H1 (cell line): ENCODE results near the gene EIF4EBP3. TPM values are rescaled to one million over a fixed set of nuclear protein-coding genes. Genes with fewer than 3 reads are reported as not detected.

Experiments
- CTCF ChIA-PET: fragments of 300-600 bp; sonication (Branson Sonifier 250); formaldehyde crosslinking; loops from one replicate; lab custom pipeline; 2021; ENCODE audit not compliant: partially characterized antibody; lab: Charles Lee
- POLR2A ChIA-PET: fragments of 300-600 bp; sonication (Branson Sonifier 250); formaldehyde crosslinking; loops from one replicate; lab custom pipeline; 2021; ENCODE audit warnings: inconsistent platforms; ENCODE audit not compliant: partially characterized antibody; lab: Charles Lee
- DNase-seq, 2 experiments: peaks; one replicate each; pipeline versions ENCODE4 v3.0.0 to v3.0.0-alpha.2; 2010 to 2022; ENCODE audit warnings: low spot score in 2 of 2, low read depth in 1 of 2, mixed read lengths in 1 of 2
- FAIRE-seq: peaks from 2 replicates; lab custom pipeline; 2011; peaks lifted over from hg19 to GRCh38; lab: Jason Lieb, UNC
- H2AFZ ChIP-seq: 2 replicates; pipeline ENCODE4 v1.8.1; 2012; ENCODE audit warnings: low read length, inconsistent platforms
- H2AK5ac ChIP-seq: 2 replicates; pipeline ENCODE4 v1.6.1; 2013; ENCODE audit warnings: low read depth, low read length
- H2BK120ac ChIP-seq: replicated peaks from 2 replicates; pipeline ENCODE3; 2013; ENCODE audit warnings: low read depth, low read length, inconsistent platforms
- H2BK12ac ChIP-seq: 2 replicates; pipeline ENCODE4 v1.6.1; 2013; ENCODE audit warnings: low read depth, low read length
- H2BK15ac ChIP-seq: 2 replicates; pipeline ENCODE4 v1.6.1; 2013; ENCODE audit warnings: low read length
- H2BK20ac ChIP-seq: 2 replicates; pipeline ENCODE4 v1.6.1; 2013; ENCODE audit warnings: low read length
- H2BK5ac ChIP-seq: 2 replicates; pipeline ENCODE4 v1.6.1; 2013; ENCODE audit warnings: low read depth, low read length
- H3K14ac ChIP-seq: 2 replicates; pipeline ENCODE4 v1.6.1; 2013; ENCODE audit warnings: inconsistent platforms; ENCODE audit not compliant: insufficient read length
- H3K18ac ChIP-seq: 2 replicates; pipeline ENCODE4 v1.6.1; 2013; ENCODE audit warnings: low read length; ENCODE audit errors: extremely low read depth
- H3K23ac ChIP-seq: 2 replicates; pipeline ENCODE4 v1.6.1; 2013; ENCODE audit warnings: inconsistent platforms; ENCODE audit not compliant: insufficient read length
- H3K23me2 ChIP-seq: 2 replicates; pipeline ENCODE4 v1.6.1; 2013; ENCODE audit warnings: low read depth, low read length
- H3K27ac ChIP-seq: 2 replicates; pipeline ENCODE4 v1.6.1; 2011; ENCODE audit warnings: low read depth, low read length, inconsistent platforms
- H3K27me3 ChIP-seq, 4 experiments: replicated peaks in 1 of 4; 1 replicate in 1 of 4; 2 replicates in 3 of 4; pipeline versions ENCODE4 v1.6.1 to v1.8.1; 2011 to 2013; ENCODE audit warnings: low read length in 3 of 4, mild to moderate bottlenecking in 3 of 4, inconsistent platforms in 2 of 4, mixed read lengths in 2 of 4, moderate library complexity in 1 of 4; ENCODE audit not compliant: control insufficient read depth in 3 of 4, insufficient read depth in 3 of 4; ENCODE audit errors: extremely low read depth in 1 of 4
- H3K36me3 ChIP-seq, 4 experiments: 2 replicates each; pipeline versions ENCODE4 v1.6.1 to v1.8.1; 2011 to 2013; ENCODE audit warnings: mild to moderate bottlenecking in 4 of 4, low read length in 3 of 4, moderate library complexity in 2 of 4, control low read depth in 1 of 4, inconsistent platforms in 1 of 4; ENCODE audit not compliant: insufficient read depth in 4 of 4, control insufficient read depth in 2 of 4
- H3K4ac ChIP-seq: replicated peaks from 2 replicates; pipeline ENCODE3; 2013; ENCODE audit warnings: low read length, low read depth, mixed read lengths, inconsistent platforms; ENCODE audit not compliant: insufficient read length
- H3K4me1 ChIP-seq, 4 experiments: replicated peaks in 1 of 4; 1 replicate in 1 of 4; 2 replicates in 3 of 4; pipeline versions ENCODE4 v1.6.1 to v1.8.1; 2011 to 2013; ENCODE audit warnings: low read length in 3 of 4, inconsistent platforms in 2 of 4, mixed read lengths in 1 of 4; ENCODE audit not compliant: insufficient read depth in 4 of 4, control insufficient read depth in 3 of 4
- H3K4me2 ChIP-seq, 2 experiments: 2 replicates each; pipeline versions ENCODE4 v1.6.1 to v1.8.1; 2011 to 2013; ENCODE audit warnings: low read depth in 2 of 2, low read length in 2 of 2, control low read depth in 1 of 2, inconsistent platforms in 1 of 2, mild to moderate bottlenecking in 1 of 2; ENCODE audit not compliant: insufficient read depth in 1 of 2
- H3K4me3 ChIP-seq, 4 experiments: fragments of 200-600, 300-600 bp in 1 of 4; sonication (generic), shearing (Covaris generic), sonication (Bioruptor Twin) in 1 of 4; 2 replicates each; pipeline versions ENCODE4 v1.5.1 to v1.8.1; 2011 to 2016; ENCODE audit warnings: low read length in 4 of 4, low read depth in 3 of 4, control low read depth in 2 of 4, inconsistent platforms in 2 of 4, mild to moderate bottlenecking in 2 of 4, mixed read lengths in 1 of 4, moderate library complexity in 1 of 4; ENCODE audit not compliant: insufficient read depth in 2 of 4; ENCODE audit errors: extremely low read depth in 1 of 4
- H3K56ac ChIP-seq: replicated peaks from 2 replicates; pipeline ENCODE3; 2013; ENCODE audit warnings: low read depth, mild to moderate bottlenecking, mixed read lengths, low read length, inconsistent platforms; ENCODE audit not compliant: insufficient read length
- H3K79me1 ChIP-seq: 2 replicates; pipeline ENCODE4 v1.6.1; 2013; ENCODE audit warnings: low read depth, low read length, control low read depth
- H3K79me2 ChIP-seq, 2 experiments: 2 replicates each; pipeline versions ENCODE4 v1.6.1 to v1.8.1; 2012 to 2013; ENCODE audit warnings: low read length in 2 of 2, mild to moderate bottlenecking in 2 of 2, inconsistent platforms in 1 of 2; ENCODE audit not compliant: insufficient read depth in 2 of 2, control insufficient read depth in 1 of 2
- H3K9ac ChIP-seq, 4 experiments: replicated peaks in 1 of 4; 1 replicate in 1 of 4; 2 replicates in 3 of 4; pipeline versions ENCODE4 v1.6.1 to v1.8.1; 2011 to 2013; ENCODE audit warnings: low read depth in 3 of 4, low read length in 3 of 4, control low read depth in 2 of 4, mild to moderate bottlenecking in 2 of 4, moderate library complexity in 2 of 4, inconsistent platforms in 1 of 4; ENCODE audit errors: extremely low read depth in 1 of 4
- H3K9me3 ChIP-seq, 2 experiments: 2 replicates each; pipeline versions ENCODE4 v1.6.1 to v1.8.1; 2012 to 2013; ENCODE audit warnings: mild to moderate bottlenecking in 2 of 2, moderate library complexity in 2 of 2, control low read depth in 1 of 2, inconsistent platforms in 1 of 2, low read depth in 1 of 2, low read length in 1 of 2, mixed read lengths in 1 of 2; ENCODE audit not compliant: insufficient read depth in 2 of 2
- H4K20me1 ChIP-seq, 2 experiments: replicated peaks in 1 of 2; 2 replicates each; pipeline versions ENCODE3 to v1.8.1; 2011 to 2013; ENCODE audit warnings: inconsistent platforms in 2 of 2, low read length in 2 of 2, mild to moderate bottlenecking in 1 of 2; ENCODE audit not compliant: insufficient read depth in 2 of 2, control insufficient read depth in 1 of 2
- H4K5ac ChIP-seq: 2 replicates; pipeline ENCODE4 v1.6.1; 2013; ENCODE audit warnings: low read length, low read depth, mixed read lengths, inconsistent platforms; ENCODE audit not compliant: insufficient read length
- H4K8ac ChIP-seq: 2 replicates; pipeline ENCODE4 v1.8.0; 2013; ENCODE audit warnings: mild to moderate bottlenecking, moderate library complexity, low read length, inconsistent platforms; ENCODE audit not compliant: insufficient read depth; ENCODE audit errors: extremely low read depth
- H4K91ac ChIP-seq: replicated peaks from 2 replicates; pipeline ENCODE3; 2013; ENCODE audit warnings: low read length, mixed read lengths, inconsistent platforms; ENCODE audit not compliant: insufficient read length
- BACH1 ChIP-seq: IDR thresholded peaks from 2 replicates; pipeline ENCODE4 v1.6.1; 2012; ENCODE audit warnings: low read length, improper control_type of control experiment
- BRCA1 ChIP-seq: IDR thresholded peaks from 2 replicates; pipeline ENCODE4 v1.6.1; 2012; ENCODE audit warnings: low read depth, low read length, improper control_type of control experiment
- CBX5 ChIP-seq: fragments of 300-800, 300-1000 bp; sonication (generic); IDR thresholded peaks from 2 replicates; pipeline ENCODE4 v1.7.1; 2016; ENCODE audit warnings: antibody characterized with exemption, low read length, low read depth
- E2F6 ChIP-seq: IDR thresholded peaks from 2 replicates; pipeline ENCODE4 v1.6.1; 2012; ENCODE audit warnings: inconsistent platforms
- HDAC6 ChIP-seq: IDR thresholded peaks from one replicate; pipeline ENCODE4 v1.7.1; 2012; ENCODE audit warnings: low read depth, mild to moderate bottlenecking, inconsistent platforms, low read length, moderate library complexity
- KDM1A ChIP-seq: fragments of 200-600, 300-600 bp; sonication (generic); IDR thresholded peaks from 2 replicates; pipeline ENCODE4 v1.7.1; 2016; ENCODE audit warnings: mild to moderate bottlenecking, low read length, borderline replicate concordance
- KDM5A ChIP-seq: fragments of 200-600 bp; IDR thresholded peaks from 2 replicates; pipeline ENCODE4 v1.7.1; 2012; ENCODE audit warnings: mild to moderate bottlenecking, low read length, inconsistent platforms, mixed read lengths
- PHF8 ChIP-seq: fragments of 200-600 bp; sonication (generic); conservative IDR thresholded peaks from 2 replicates; pipeline ENCODE4 v1.7.1; 2012; ENCODE audit warnings: low read depth, mild to moderate bottlenecking, inconsistent platforms, low read length, moderate library complexity
- RFX5 ChIP-seq: IDR thresholded peaks from 2 replicates; pipeline ENCODE4 v1.6.1; 2011; ENCODE audit warnings: low read depth, low read length, improper control_type of control experiment, borderline replicate concordance
- SIX5 ChIP-seq: IDR thresholded peaks from 2 replicates; pipeline ENCODE4 v1.6.1; 2011; ENCODE audit warnings: mild to moderate bottlenecking, low read depth, low read length
- SP1 ChIP-seq: IDR thresholded peaks from 2 replicates; pipeline ENCODE4 v1.6.1; 2011; ENCODE audit warnings: low read depth, low read length
- TAF1 ChIP-seq: IDR thresholded peaks from 2 replicates; pipeline ENCODE4 v1.6.1; 2011; ENCODE audit warnings: mild to moderate bottlenecking, low read depth, low read length
- TEAD4 ChIP-seq: IDR thresholded peaks from 2 replicates; pipeline ENCODE4 v1.6.1; 2012; ENCODE audit warnings: low read depth, low read length, inconsistent platforms, mixed read lengths
- WGBS, 2 experiments: shearing (Covaris generic) in 1 of 2; methylation state at CpG; one replicate each; pipeline versions ENCODE4 v1.1.6 to v1.1.7; 2013 to 2015; ENCODE audit warnings: low lambda C conversion rate in 2 of 2, mixed read lengths in 2 of 2, inconsistent platforms in 1 of 2, low coverage in 1 of 2, missing lambda C conversion rate in 1 of 2; ENCODE audit not compliant: insufficient replicate concordance in 2 of 2, insufficient coverage in 1 of 2, insufficient read length in 1 of 2; ENCODE audit errors: extremely low coverage in 1 of 2, missing lambda C conversion rate in 1 of 2; 5-methylcytosine and 5-hydroxymethylcytosine counted together
- polyA plus RNA-seq, 7 experiments: library from polyadenylated mRNA; depleted of rRNA in 3 of 7; stranded (reverse) in 5 of 7; unstranded in 2 of 7; fragments of >200 nt in 5 of 7; fragments of 200-250 nt in 2 of 7; gene quantifications; 1 replicate in 5 of 7; 2 replicates in 1 of 7; 4 replicates in 1 of 7; pipeline versions ENCODE4 v1.2.1 to v1.2.3, GENCODE V29; 2011 to 2013; ENCODE audit warnings: missing spikeins in 2 of 7, mixed read lengths in 2 of 7
- total RNA-seq: library from RNA; stranded (reverse); fragmentation: NEBNext Ultra II Directional; extraction: Animal tissue kit (Norgen Biotek cat#: 25700); gene quantifications from 2 replicates; pipeline ENCODE4 v1.2.1, GENCODE V29; 2021

EIF4EBP3 gene
- total and polyA plus RNA-seq, 2 of the 8 experiments (the other 6 are each of a cell fraction or from before 2014, with no cell fraction given), result 11.1 to 11.7 TPM

GRCh38 chr5:140568443-140569063 is 21.1 kb downstream of the EIF4EBP3 start:
- Histone ChIP-seq H4K8ac (no peak overlapping the region), H3K27me3 (no peaks in the 10 kb centered on the region; a peak in 1 of 7 replicates), H3K56ac (no peak overlapping the region), H2BK120ac (no peak overlapping the region), H2AK5ac (no peak overlapping the region), H2BK5ac (no peak overlapping the region), H3K23ac (no peak overlapping the region), H2BK20ac (no peak overlapping the region), H3K4me1 (peaks cover 0 to 10% (median 3%) of the 10 kb centered on the region in 4 experiments; a peak in 5 of 7 replicates), H3K79me2 (peaks cover 3 to 9% of the 10 kb centered on the region in 2 experiments; a peak in 3 of 4 replicates), H3K14ac (no peak overlapping the region), H3K4me2 (no peak overlapping the region), H2BK15ac (no peak overlapping the region), H3K18ac (no peak overlapping the region), H3K79me1 (peaks cover 7% of the 10 kb centered on the region), H2AFZ (no peak overlapping the region), H3K4me3 (no peak overlapping the region), H3K27ac (no peak overlapping the region), H3K9ac (no peak overlapping the region), H3K9me3 (no peaks in the 10 kb centered on the region), H4K5ac (no peak overlapping the region), H3K23me2 (peaks cover 13% of the 10 kb centered on the region), H2BK12ac (no peak overlapping the region), H3K36me3 (peaks cover 0 to 18% (median 13%) of the 10 kb centered on the region in 4 experiments; a peak in 4 of 8 replicates), H4K20me1 (no peaks in the 10 kb centered on the region), H4K91ac (no peak overlapping the region), H3K4ac (no peak overlapping the region)
- ChIA-PET POLR2A (interaction anchor here (0.7 to 10.0 kb wide), 5 partner anchors 12 to 143 kb away, joined by 3 to 94 read pairs (median 6); partner anchors contain the start of genes DND1, EIF4EBP3 and SRA1), CTCF (interaction anchor here (0.6 to 1.8 kb wide), 3 partner anchors 22 to 1190 kb away, joined by 3 to 4 read pairs (median 4); no protein-coding TSS in a partner anchor)
- no peak for DNase-seq
- no peak for FAIRE-seq
- 78% methylated on average over 2 of the region's 2 CpGs; no CpG with 5 or more reads in 1 of the 2 experiments for WGBS, 2 experiments
- TF ChIP-seq RFX5 (no peak), SIX5 (no peak), SP1 (no peak), TEAD4 (no peak), BRCA1 (no peak), E2F6 (no peak), KDM5A (no peak), KDM1A (no peak), TAF1 (no peak), CBX5 (no peak), HDAC6 (no peak), PHF8 (no peak), BACH1 (no peak)
